Ishikawa (cell line): ENCODE measurements around the gene NUP210.

Experiments used
- EGR1 ChIP-seq: IDR thresholded peaks from 2 replicates; pipeline ENCODE4 v1.6.1; 2012
- EP300 ChIP-seq: IDR thresholded peaks from 2 replicates; pipeline ENCODE4 v1.6.1; 2012; ENCODE audit warnings: borderline replicate concordance
- MAX ChIP-seq: IDR thresholded peaks from 2 replicates; pipeline ENCODE4 v1.6.1; 2012
- NFIC ChIP-seq: IDR thresholded peaks from 2 replicates; pipeline ENCODE4 v1.6.1; 2012
- RAD21 ChIP-seq: IDR thresholded peaks from 2 replicates; pipeline ENCODE4 v1.6.1; 2012; ENCODE audit warnings: low read depth
- REST ChIP-seq: IDR thresholded peaks from 2 replicates; pipeline ENCODE4 v1.6.1; 2012; ENCODE audit warnings: low read depth, mild to moderate bottlenecking
- TAF1 ChIP-seq: IDR thresholded peaks from 2 replicates; pipeline ENCODE4 v1.6.1; 2012; ENCODE audit warnings: low read depth, mild to moderate bottlenecking
- TEAD4 ChIP-seq: IDR thresholded peaks from 2 replicates; pipeline ENCODE4 v1.6.1; 2012
- YY1 ChIP-seq: IDR thresholded peaks from 2 replicates; pipeline ENCODE4 v1.6.1; 2012; ENCODE audit warnings: low read depth
- ZBTB7A ChIP-seq: IDR thresholded peaks from 2 replicates; pipeline ENCODE4 v1.6.1; 2012; ENCODE audit warnings: low read depth

GRCh38 chr3:13424141-13424844, 4.2 kb upstream of the NUP210 start:
- TF ChIP-seq REST = no peak
- no peak for TF ChIP-seq TEAD4
- TF ChIP-seq MAX = no peak
- no peak for TF ChIP-seq EGR1
- no peak for TF ChIP-seq RAD21
- TF ChIP-seq EP300 = no peak
- TF ChIP-seq YY1 = no peak
- TF ChIP-seq NFIC = no peak
- no peak for TF ChIP-seq ZBTB7A
- TF ChIP-seq TAF1 = no peak
